ENCODE results near the gene MRPS21. TPM values are rescaled to one million over a fixed set of nuclear protein-coding genes. Genes with fewer than 3 reads are reported as not detected.
A peak's percentile ranks its signal among the peaks of the same experiment; 100 is the strongest.

The MRPS21 gene
- total RNA-seq, 4 donors from 2014 or later: 34.1 to 49.7 (median 38.0) TPM

GRCh38 chr1:150267896-150268295 is 25.8 kb upstream of the MRPS21 start:
- 31 to 39% methylated on average over 6 of the region's 6 CpGs for WGBS, 2 donors

GRCh38 chr1:150268340-150268704 is 25.3 kb upstream of the MRPS21 start:
- intact Hi-C loops (cut with DNase I; ENCODE audit: low total_unique reads): no loop called here
- H3K4me3 ChIP-seq (ENCODE audit: low read depth, poor library complexity, severe bottlenecking): peak overlapping the region; percentile 99
- peak in 1 of 2 donors; percentile 88 for DNase-seq (ENCODE audit: low spot score in 2 of 2)
- 0 to 1% methylated on average over 21 of the region's 21 CpGs for WGBS, 2 donors
- no peak for TF ChIP-seq POLR2A (IDR thresholded peaks at IDR 0.05)
- no peak for TF ChIP-seq CTCF (IDR thresholded peaks at IDR 0.05)

More at GRCh38 chr1:150267896-150268295, 25.8 kb upstream of the MRPS21 start:
- DNase-seq (ENCODE audit: low spot score in 2 of 2): no peak
- TF ChIP-seq CTCF (IDR thresholded peaks at IDR 0.05): no peak
- TF ChIP-seq POLR2A (IDR thresholded peaks at IDR 0.05): no peak
- H3K4me3 ChIP-seq (ENCODE audit: low read depth, poor library complexity, severe bottlenecking): peak overlapping the region; percentile 99
- intact Hi-C loops (cut with DNase I; ENCODE audit: low total_unique reads): no loop called here

GRCh38 chr1:150268705-150269403 is 24.8 kb upstream of the MRPS21 start, which contains the start of gene APH1A:
Gene APH1A, minus strand, starts transcription at chr1:150269016. Its CDS starts 206 bp downstream, at chr1:150268810.
- WGBS, 2 donors: 0 to 1% methylated on average over 42 to 49 of the region's 49 CpGs
- DNase-seq (ENCODE audit: low spot score in 2 of 2): peak; percentile 96 to 99
- intact Hi-C loops (cut with DNase I; ENCODE audit: low total_unique reads): no loop called here
- TF ChIP-seq POLR2A (IDR thresholded peaks at IDR 0.05): no peak
- TF ChIP-seq CTCF (IDR thresholded peaks at IDR 0.05): no peak
- H3K4me3 ChIP-seq (ENCODE audit: low read depth, poor library complexity, severe bottlenecking): peak within 1 kb of the TSS; percentile 99

GRCh38 chr1:150269451-150269850 is 24.2 kb upstream of the MRPS21 start:
- no peak for DNase-seq (ENCODE audit: low spot score in 2 of 2)
- TF ChIP-seq CTCF (IDR thresholded peaks at IDR 0.05): no peak
- no peak for TF ChIP-seq POLR2A (IDR thresholded peaks at IDR 0.05)
- H3K4me3 ChIP-seq (ENCODE audit: low read depth, poor library complexity, severe bottlenecking): no peak overlapping the region
- intact Hi-C loops (cut with DNase I; ENCODE audit: low total_unique reads): no loop called here
- WGBS, 2 donors: 30 to 31% methylated on average over 10 of the region's 10 CpGs

- TF ChIP-seq CTCF (IDR thresholded peaks at IDR 0.05): no peak
- no peak for TF ChIP-seq POLR2A (IDR thresholded peaks at IDR 0.05)
- no peak overlapping the region for H3K4me3 ChIP-seq (ENCODE audit: low read depth, poor library complexity, severe bottlenecking)
- 86 to 91% methylated on average over 7 of the region's 7 CpGs for WGBS, 2 donors
- intact Hi-C loops (cut with DNase I; ENCODE audit: low total_unique reads): no loop called here
- DNase-seq (ENCODE audit: low spot score in 2 of 2): no peak
Observed at GRCh38 chr1:150271291-150271959, 22.2 kb upstream of the MRPS21 start.
